GM12873 (cell line): ENCODE results near the gene EFNA3.

ENCODE experiments used
- TF ChIP-seq, protein P1 (sequence below): IDR thresholded peaks from 2 replicates; pipeline ENCODE4 v1.5.1; 2012; ENCODE audit warnings: low read depth, mild to moderate bottlenecking, moderate library complexity, low read length, control low read depth; ENCODE audit not compliant: insufficient read depth; ENCODE audit errors: missing control alignments

EFNA3 gene

DNA sequence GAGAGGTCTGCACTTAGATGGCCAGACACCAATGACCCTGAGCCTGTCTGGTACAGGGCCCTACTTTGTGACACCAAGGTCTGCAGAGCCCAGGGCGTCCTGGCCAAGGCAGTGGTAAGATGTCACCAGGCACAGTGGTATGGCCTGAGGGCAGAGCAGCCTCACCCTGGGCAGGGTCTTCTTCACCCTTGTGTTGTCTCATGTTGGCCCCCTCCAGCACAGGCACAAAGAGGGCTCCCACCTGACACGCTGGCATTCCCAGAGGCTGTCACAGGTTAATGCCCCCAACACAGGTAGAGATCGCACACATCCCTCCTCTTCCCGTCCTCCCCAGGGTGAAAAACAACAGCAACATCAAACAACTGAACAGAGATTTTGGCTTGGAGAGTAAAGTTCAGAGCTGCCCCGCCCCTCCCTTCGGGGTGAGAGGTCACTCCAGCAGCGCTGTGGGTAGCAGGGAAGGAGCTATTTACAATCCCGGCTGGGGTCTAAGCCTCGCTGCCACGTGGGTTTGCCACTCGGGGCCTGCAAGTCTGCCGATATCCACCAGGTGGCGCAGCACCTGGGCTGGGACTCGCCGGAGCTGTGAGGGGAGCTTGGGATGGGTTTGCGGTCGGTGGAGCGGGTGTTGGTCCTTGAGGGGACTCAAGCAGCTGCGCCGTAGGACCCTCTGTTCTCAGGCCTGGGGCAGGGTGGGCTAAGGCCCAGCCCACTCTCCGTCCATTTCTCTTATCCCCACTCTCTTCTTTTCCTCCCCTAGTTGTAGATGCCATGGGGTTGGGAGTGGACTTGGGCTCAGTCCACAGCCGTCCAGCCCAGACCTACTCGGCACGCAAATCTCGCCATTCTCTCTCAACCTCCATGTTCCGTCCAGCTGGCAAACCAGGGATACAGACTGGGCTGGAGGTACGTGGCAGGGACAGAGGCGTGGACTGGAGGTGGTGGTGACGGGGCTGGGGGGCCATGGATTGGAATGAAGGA, 12.7 kb downstream of the EFNA3 start:
- TF ChIP-seq, protein P1, sequence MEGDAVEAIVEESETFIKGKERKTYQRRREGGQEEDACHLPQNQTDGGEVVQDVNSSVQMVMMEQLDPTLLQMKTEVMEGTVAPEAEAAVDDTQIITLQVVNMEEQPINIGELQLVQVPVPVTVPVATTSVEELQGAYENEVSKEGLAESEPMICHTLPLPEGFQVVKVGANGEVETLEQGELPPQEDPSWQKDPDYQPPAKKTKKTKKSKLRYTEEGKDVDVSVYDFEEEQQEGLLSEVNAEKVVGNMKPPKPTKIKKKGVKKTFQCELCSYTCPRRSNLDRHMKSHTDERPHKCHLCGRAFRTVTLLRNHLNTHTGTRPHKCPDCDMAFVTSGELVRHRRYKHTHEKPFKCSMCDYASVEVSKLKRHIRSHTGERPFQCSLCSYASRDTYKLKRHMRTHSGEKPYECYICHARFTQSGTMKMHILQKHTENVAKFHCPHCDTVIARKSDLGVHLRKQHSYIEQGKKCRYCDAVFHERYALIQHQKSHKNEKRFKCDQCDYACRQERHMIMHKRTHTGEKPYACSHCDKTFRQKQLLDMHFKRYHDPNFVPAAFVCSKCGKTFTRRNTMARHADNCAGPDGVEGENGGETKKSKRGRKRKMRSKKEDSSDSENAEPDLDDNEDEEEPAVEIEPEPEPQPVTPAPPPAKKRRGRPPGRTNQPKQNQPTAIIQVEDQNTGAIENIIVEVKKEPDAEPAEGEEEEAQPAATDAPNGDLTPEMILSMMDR: peak; percentile 99

DNA sequence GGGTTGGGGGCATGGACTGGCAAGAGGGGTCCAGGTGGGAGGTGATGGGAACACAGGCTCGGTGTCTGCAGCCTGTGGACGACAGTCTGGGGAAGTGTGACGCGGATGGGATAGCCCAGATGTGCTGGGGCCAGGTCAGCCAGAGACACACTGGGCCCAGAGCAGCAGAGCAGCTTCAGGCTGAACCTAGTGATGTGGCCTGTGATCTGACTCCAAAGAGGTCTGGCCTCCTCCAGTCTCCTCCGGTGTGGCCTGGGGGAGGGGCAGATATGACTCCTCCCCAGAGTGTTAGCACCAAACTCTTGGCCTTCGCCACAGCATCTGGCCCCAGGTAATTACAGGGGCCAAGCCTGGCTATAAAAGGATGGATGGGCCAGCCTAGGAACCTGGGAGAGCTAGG, 13.5 kb downstream of the EFNA3 start:
- TF ChIP-seq, protein P1: no peak

DNA sequence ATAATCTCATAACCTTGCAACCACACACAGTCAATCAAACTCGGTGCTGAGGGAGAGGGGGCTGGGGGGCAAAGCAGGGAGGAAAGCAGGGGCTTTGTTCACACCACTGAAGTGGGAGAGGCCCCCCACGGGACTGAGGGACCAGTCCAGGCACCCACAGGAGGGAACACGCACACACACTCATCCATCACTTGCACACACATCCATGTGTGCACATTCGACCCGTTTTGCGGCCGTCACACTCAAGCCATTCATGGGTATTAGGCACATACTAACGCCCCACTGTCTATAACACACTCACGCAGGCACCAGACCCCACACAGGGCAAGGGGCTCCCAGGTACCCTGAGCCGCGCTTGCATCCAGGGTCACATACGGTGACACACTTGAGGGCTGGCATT, 14.0 kb downstream of the EFNA3 start:
- TF ChIP-seq, protein P1: no peak

DNA sequence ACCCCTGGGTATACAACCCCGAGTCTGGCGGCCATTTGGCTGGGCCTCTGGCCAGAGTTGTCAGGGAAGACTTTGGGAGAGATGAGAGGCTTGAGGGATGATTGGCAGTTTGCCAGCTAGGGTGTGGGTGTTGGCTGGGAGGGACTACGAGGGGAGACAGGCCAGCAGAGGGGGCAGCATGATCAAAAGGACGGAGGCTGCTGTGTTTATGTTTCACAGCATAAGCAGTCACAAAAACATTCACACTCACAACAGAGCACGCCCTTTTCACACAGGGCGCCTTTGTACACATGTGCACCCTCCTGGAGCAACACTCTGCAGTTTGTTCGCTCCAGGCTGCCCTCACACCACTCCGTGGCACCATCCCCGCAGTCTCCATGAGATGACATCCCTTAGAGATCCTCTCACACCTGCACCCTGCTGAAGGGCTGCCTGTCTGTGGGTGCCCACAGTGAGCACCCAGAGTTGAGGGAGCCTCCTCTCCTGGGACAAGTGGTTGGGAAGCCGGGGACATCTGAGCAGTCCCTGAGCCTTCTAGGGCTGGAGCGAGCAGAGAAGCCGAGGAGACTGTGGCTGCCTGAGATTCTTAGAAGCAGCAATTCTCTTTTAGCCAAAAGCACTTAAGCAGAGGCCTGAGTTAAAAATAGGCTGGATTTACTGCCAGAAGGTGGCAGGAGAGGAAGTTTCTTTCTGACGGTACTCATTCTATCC, 15.4 kb downstream of the EFNA3 start:
- TF ChIP-seq, protein P1: peak; percentile 39

DNA sequence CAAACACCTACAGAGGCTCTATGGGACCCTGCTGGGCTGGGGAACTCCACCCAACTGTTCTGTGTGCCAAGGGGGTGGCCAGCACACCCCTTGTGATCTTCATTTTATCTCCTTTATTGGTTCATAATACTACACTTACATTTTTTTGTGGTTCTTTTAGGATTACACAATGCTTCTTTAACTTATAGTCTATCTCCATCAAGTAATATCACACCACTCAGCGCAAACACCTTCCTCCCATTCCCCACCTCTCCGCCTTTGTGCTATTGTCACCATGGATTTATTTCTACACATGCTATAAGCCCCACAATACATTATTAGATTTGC, 15.9 kb downstream of the EFNA3 start:
- TF ChIP-seq, protein P1: no peak

DNA sequence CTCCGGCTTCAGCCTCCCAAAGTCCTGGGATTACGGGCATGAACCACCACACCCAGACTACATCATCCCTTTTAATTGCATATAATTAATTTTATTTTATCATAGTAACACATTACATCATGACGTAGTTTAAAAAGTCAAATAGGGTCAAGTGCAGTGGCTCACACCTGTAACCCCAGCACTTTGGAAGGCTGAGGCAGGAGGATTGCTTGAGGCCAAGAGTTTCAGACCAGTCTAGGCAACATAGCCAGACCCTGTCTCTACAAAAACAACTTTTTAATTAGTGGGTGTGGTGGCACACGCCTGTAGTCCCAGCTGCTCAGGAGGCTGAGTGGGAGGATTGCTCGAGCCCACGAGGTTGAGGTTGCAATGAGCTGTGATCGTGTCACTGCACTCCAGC, 20.7 kb downstream of the EFNA3 start:
- TF ChIP-seq, protein P1: no peak

DNA sequence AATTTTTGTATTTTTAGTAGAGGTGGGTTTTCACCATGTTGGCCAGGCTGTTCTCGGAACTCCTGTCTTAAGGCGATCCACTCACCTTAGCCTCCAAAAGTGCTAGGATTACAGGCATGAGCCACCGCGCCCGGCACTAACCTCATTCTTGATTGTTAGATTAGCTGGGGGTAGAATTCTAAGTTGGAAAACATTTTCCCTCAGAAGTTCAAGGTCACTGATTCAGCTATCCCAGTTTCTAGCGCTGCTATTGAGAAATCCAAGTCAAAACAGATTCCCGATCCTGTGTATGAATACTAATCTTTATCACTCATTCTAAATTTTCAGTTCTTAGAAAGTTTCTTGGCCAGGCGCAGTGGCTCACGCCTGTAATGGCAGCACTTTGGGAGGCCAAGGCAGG, 24.7 kb downstream of the EFNA3 start:
- TF ChIP-seq, protein P1: no peak
